Activated CD4-positive, alpha-beta memory T cell treated with anti-CD3 and anti-CD28 coated beads for 36 hours (primary cell): ENCODE data around the gene ANKRD34C. TPM values are rescaled to one million over a fixed set of nuclear protein-coding genes. Genes with fewer than 3 reads are reported as not detected.

Experiments
- CTCF ChIA-PET: fragments of 350-600 bp; sonication (Branson Sonifier 250); formaldehyde crosslinking; loops from one replicate; lab custom pipeline; 2021; ENCODE audit warnings: antibody characterized with exemption, inconsistent platforms; lab: Charles Lee
- POLR2A ChIA-PET: fragments of 350-600 bp; sonication (Branson Sonifier 250); formaldehyde crosslinking; loops from one replicate; lab custom pipeline; 2021; ENCODE audit warnings: antibody characterized with exemption; lab: Charles Lee
- DNase-seq: peaks from one replicate; pipeline ENCODE4 v3.0.0-alpha.2; 2020
- H3K27ac Mint-ChIP-seq: one replicate; pipeline ENCODE4 v1.8.0; 2021; ENCODE audit warnings: mixed read lengths
- H3K27me3 Mint-ChIP-seq: one replicate; pipeline ENCODE4 v1.8.0; 2021; ENCODE audit warnings: mixed read lengths
- H3K36me3 Mint-ChIP-seq: one replicate; pipeline ENCODE4 v1.8.0; 2021; ENCODE audit warnings: mixed read lengths
- H3K4me1 Mint-ChIP-seq: one replicate; pipeline ENCODE4 v1.8.0; 2021; ENCODE audit warnings: low read depth, mixed read lengths
- H3K4me3 Mint-ChIP-seq: one replicate; pipeline ENCODE4 v1.8.0; 2021; ENCODE audit warnings: mild to moderate bottlenecking, mixed read lengths
- H3K9me3 Mint-ChIP-seq: one replicate; pipeline ENCODE4 v1.8.0; 2021; ENCODE audit warnings: mixed read lengths
- intact Hi-C: fragments of 100-400 bp; cut with micrococcal nuclease; formaldehyde crosslinking; loops from one replicate; pipeline ENCODE4 v1.15.1; 2023
- total RNA-seq, 2 experiments: library from RNA; stranded (reverse); gene quantifications; one replicate each; pipeline ENCODE4 v1.2.3, GENCODE V29; 2021

Gene ANKRD34C
- total RNA-seq, 2 experiments from 2014 or later, result not detected

GRCh38 chr15:79292011-79292410 is 9.5 kb downstream of the ANKRD34C start:
- Mint-ChIP-seq H3K27ac (no peak overlapping the region), H3K9me3 (no peaks in the 10 kb centered on the region), H3K27me3 (peaks cover 16% of the 10 kb centered on the region), H3K4me1 (peaks cover 5% of the 10 kb centered on the region), H3K4me3 (no peak overlapping the region), H3K36me3 (no peaks in the 10 kb centered on the region)
- intact Hi-C loops, result no loop called here
- ChIA-PET CTCF (no interaction called here), POLR2A (no interaction called here)
- DNase-seq, result no peak

- Mint-ChIP-seq H3K27me3 (peaks cover 10% of the 10 kb centered on the region), H3K4me1 (peaks cover 5% of the 10 kb centered on the region), H3K27ac (no peak overlapping the region), H3K36me3 (no peaks in the 10 kb centered on the region), H3K9me3 (no peaks in the 10 kb centered on the region), H3K4me3 (no peak overlapping the region)
- intact Hi-C loops, result no loop called here
- DNase-seq, result no peak
- POLR2A ChIA-PET, result no interaction called here
- CTCF ChIA-PET, result no interaction called here
These were observed 11.6 kb downstream of the ANKRD34C start for GRCh38 chr15:79294075-79294474.

- CTCF ChIA-PET, result interaction anchor here (0.8 to 1.6 kb wide), 5 partner anchors 10 to 112 kb away, joined by 3 to 4 read pairs (median 3); partner anchors contain the start of gene TMED3
- Mint-ChIP-seq H3K27ac (no peak overlapping the region), H3K9me3 (no peaks in the 10 kb centered on the region), H3K36me3 (no peaks in the 10 kb centered on the region), H3K4me1 (no peaks in the 10 kb centered on the region), H3K27me3 (peaks cover 7% of the 10 kb centered on the region), H3K4me3 (no peak overlapping the region)
- no peak for DNase-seq
- POLR2A ChIA-PET, result no interaction called here
- intact Hi-C loops, result no loop called here
These were observed 14.1 kb downstream of the ANKRD34C start for GRCh38 chr15:79296583-79296982.

- Mint-ChIP-seq H3K9me3 (no peaks in the 10 kb centered on the region), H3K27ac (no peak overlapping the region), H3K4me3 (no peak overlapping the region), H3K4me1 (no peaks in the 10 kb centered on the region), H3K27me3 (peaks cover 14% of the 10 kb centered on the region), H3K36me3 (no peaks in the 10 kb centered on the region)
- ChIA-PET CTCF (interaction anchor here (0.6 kb wide), 1 partner anchor 115 kb away, joined by 3 read pairs; no protein-coding TSS in a partner anchor), POLR2A (no interaction called here)
- no peak for DNase-seq
- intact Hi-C loops, result no loop called here
These were observed 16.8 kb downstream of the ANKRD34C start for GRCh38 chr15:79299126-79299840.

GRCh38 chr15:79299841-79300235 is 17.3 kb downstream of the ANKRD34C start:
- Mint-ChIP-seq H3K4me3 (no peak overlapping the region), H3K4me1 (no peaks in the 10 kb centered on the region), H3K9me3 (no peaks in the 10 kb centered on the region), H3K27me3 (peaks cover 20% of the 10 kb centered on the region), H3K36me3 (no peaks in the 10 kb centered on the region), H3K27ac (no peak overlapping the region)
- intact Hi-C loops, result no loop called here
- CTCF ChIA-PET, result no interaction called here
- DNase-seq, result no peak
- POLR2A ChIA-PET, result no interaction called here

GRCh38 chr15:79307251-79307650 is 24.7 kb downstream of the ANKRD34C start:
- H3K4me1 Mint-ChIP-seq, result peaks cover 13% of the 10 kb centered on the region
- no peak for DNase-seq
- ChIA-PET CTCF (no interaction called here), POLR2A (no interaction called here)
- intact Hi-C loops, result no loop called here
- H3K36me3 Mint-ChIP-seq, result no peaks in the 10 kb centered on the region
- H3K4me3 Mint-ChIP-seq, result no peak overlapping the region
- no peak overlapping the region for H3K27ac Mint-ChIP-seq
- H3K9me3 Mint-ChIP-seq, result no peaks in the 10 kb centered on the region
- peaks cover 32% of the 10 kb centered on the region for H3K27me3 Mint-ChIP-seq

- intact Hi-C loops, result no loop called here
- POLR2A ChIA-PET, result interaction anchor here (0.7 kb wide), 1 partner anchor 625 kb away, joined by 4 read pairs; no protein-coding TSS in a partner anchor
- Mint-ChIP-seq H3K36me3 (peaks cover 9% of the 10 kb centered on the region), H3K27ac (no peak overlapping the region), H3K27me3 (peaks cover 27% of the 10 kb centered on the region), H3K4me3 (no peak overlapping the region), H3K9me3 (no peaks in the 10 kb centered on the region), H3K4me1 (peaks cover 28% of the 10 kb centered on the region)
- CTCF ChIA-PET, result interaction anchor here (1.0 kb wide), 1 partner anchor 12 kb away, joined by 3 read pairs; no protein-coding TSS in a partner anchor
- no peak for DNase-seq
These were observed 26.4 kb downstream of the ANKRD34C start for GRCh38 chr15:79308874-79309273.

GRCh38 chr15:79310612-79310984 is 28.1 kb downstream of the ANKRD34C start:
- peak overlapping the region; percentile 87 for H3K4me3 Mint-ChIP-seq
- POLR2A ChIA-PET, result interaction anchor here (1.2 kb wide), 1 partner anchor 1702 kb away, joined by 3 read pairs; no protein-coding TSS in a partner anchor
- peaks cover 30% of the 10 kb centered on the region for H3K4me1 Mint-ChIP-seq
- peaks cover 24% of the 10 kb centered on the region for H3K36me3 Mint-ChIP-seq
- no peak for DNase-seq
- peaks cover 17% of the 10 kb centered on the region for H3K27me3 Mint-ChIP-seq
- intact Hi-C loops, result loop anchor here (5.0 kb wide), 1 partner anchor 438 kb away; the partner anchor contains the start of gene MORF4L1
- no peaks in the 10 kb centered on the region for H3K9me3 Mint-ChIP-seq
- CTCF ChIA-PET, result interaction anchor here (0.7 to 1.3 kb wide), 6 partner anchors 13 to 673 kb away, joined by 3 to 4 read pairs (median 3); no protein-coding TSS in a partner anchor
- H3K27ac Mint-ChIP-seq, result no peak overlapping the region

- ChIA-PET POLR2A (interaction anchor here (1.2 kb wide), 1 partner anchor 1701 kb away, joined by 3 read pairs; no protein-coding TSS in a partner anchor), CTCF (interaction anchor here (0.7 to 1.3 kb wide), 8 partner anchors 14 to 861 kb away, joined by 3 to 4 read pairs (median 3); no protein-coding TSS in a partner anchor)
- intact Hi-C loops, result loop anchor here (5.0 kb wide), 1 partner anchor 439 kb away; the partner anchor contains the start of gene MORF4L1
- Mint-ChIP-seq H3K27me3 (peaks cover 15% of the 10 kb centered on the region), H3K27ac (no peak within 1 kb of the TSS), H3K36me3 (peaks cover 29% of the 10 kb centered on the region), H3K4me1 (peaks cover 30% of the 10 kb centered on the region), H3K4me3 (peak within 1 kb of the TSS; percentile 87), H3K9me3 (no peaks in the 10 kb centered on the region)
- peak; percentile 90 for DNase-seq
These were observed 28.7 kb downstream of the ANKRD34C start, which contains the start of gene TMED3 for GRCh38 chr15:79310985-79311900. TMED3 (plus strand) TSS chr15:79311112; CDS start chr15:79311250, 138 bp downstream.

- Mint-ChIP-seq H3K9me3 (no peaks in the 10 kb centered on the region), H3K4me1 (peaks cover 37% of the 10 kb centered on the region), H3K36me3 (peaks cover 37% of the 10 kb centered on the region), H3K4me3 (peak overlapping the region; percentile 87), H3K27ac (no peak overlapping the region), H3K27me3 (peaks cover 15% of the 10 kb centered on the region)
- POLR2A ChIA-PET, result no interaction called here
- no peak for DNase-seq
- intact Hi-C loops, result loop anchor here (5.0 kb wide), 1 partner anchor 440 kb away; the partner anchor contains the start of gene MORF4L1
- CTCF ChIA-PET, result interaction anchor here (1.0 to 1.2 kb wide), 2 partner anchors 28 to 860 kb away, joined by 3 read pairs; no protein-coding TSS in a partner anchor
These were observed 29.5 kb downstream of the ANKRD34C start for GRCh38 chr15:79311901-79312553.

GRCh38 chr15:79314186-79314585 is 31.7 kb downstream of the ANKRD34C start:
- H3K9me3 Mint-ChIP-seq, result no peaks in the 10 kb centered on the region
- H3K4me1 Mint-ChIP-seq, result peaks cover 41% of the 10 kb centered on the region
- no peak overlapping the region for H3K4me3 Mint-ChIP-seq
- H3K27ac Mint-ChIP-seq, result no peak overlapping the region
- intact Hi-C loops, result loop anchor here (5.0 kb wide), 1 partner anchor 442 kb away; the partner anchor contains the start of gene MORF4L1
- POLR2A ChIA-PET, result no interaction called here
- DNase-seq, result no peak
- H3K36me3 Mint-ChIP-seq, result peaks cover 58% of the 10 kb centered on the region
- CTCF ChIA-PET, result interaction anchor here (2.5 kb wide), 1 partner anchor 26 kb away, joined by 9 read pairs; no protein-coding TSS in a partner anchor
- peaks cover 5% of the 10 kb centered on the region for H3K27me3 Mint-ChIP-seq
